OCI-LY7 (cell line): ENCODE data around the gene KRT86. TPM values are rescaled to one million over a fixed set of nuclear protein-coding genes. Genes with fewer than 3 reads are reported as not detected.

ENCODE experiments used
- BruUV-seq: library from RNA; stranded (reverse); fragments of 400-500 nt; replicated peaks from 2 replicates; lab custom pipeline; 2021; lab: Mats Ljungman, UMichigan
- CTCF ChIA-PET: fragments of 300-600 bp; sonication (Branson Sonifier 250); formaldehyde crosslinking; loops from one replicate; lab custom pipeline; 2022; ENCODE audit warnings: antibody characterized with exemption; ENCODE audit not compliant: unreplicated experiment; lab: Charles Lee
- POLR2A ChIA-PET: fragments of 300-600 bp; sonication (Branson Sonifier 250); formaldehyde crosslinking; loops from one replicate; lab custom pipeline; 2022; ENCODE audit warnings: antibody characterized with exemption; lab: Charles Lee
- DNase-seq: peaks from one replicate; pipeline ENCODE4 v3.0.0-alpha.2; 2015; ENCODE audit warnings: low spot score
- H2AFZ ChIP-seq: fragments of 200-600 bp; sonication (generic), shearing (Covaris generic); 2 replicates; pipeline ENCODE4 v1.6.1; 2014; ENCODE audit warnings: mild to moderate bottlenecking, antibody characterized with exemption, low read length, moderate library complexity
- H3K27ac ChIP-seq: fragments of 200-600 bp; sonication (generic); 2 replicates; pipeline ENCODE4 v1.5.1; 2014; ENCODE audit warnings: mixed run types, low read depth, mild to moderate bottlenecking, moderate library complexity, low read length, inconsistent platforms; ENCODE audit not compliant: poor library complexity, severe bottlenecking
- H3K36me3 ChIP-seq: fragments of 200-600 bp; sonication (generic); 2 replicates; pipeline ENCODE4 v1.6.1; 2014; ENCODE audit warnings: mild to moderate bottlenecking, antibody characterized with exemption, low read length, moderate library complexity, mixed read lengths; ENCODE audit not compliant: insufficient read depth
- H3K4me1 ChIP-seq: fragments of 200-600 bp; sonication (generic); 2 replicates; pipeline ENCODE4 v1.5.1; 2014; ENCODE audit warnings: mild to moderate bottlenecking, low read length; ENCODE audit not compliant: insufficient read depth, poor library complexity, severe bottlenecking
- H3K4me2 ChIP-seq: fragments of 200-600 bp; sonication (generic); 2 replicates; pipeline ENCODE4 v1.6.1; 2014; ENCODE audit warnings: mild to moderate bottlenecking, low read length
- H3K4me3 ChIP-seq: fragments of 200-600 bp; sonication (generic); 2 replicates; pipeline ENCODE4 v1.5.1; 2014; ENCODE audit warnings: mild to moderate bottlenecking, low read depth, low read length; ENCODE audit not compliant: poor library complexity, severe bottlenecking
- H3K79me2 ChIP-seq: fragments of 200-600 bp; sonication (generic); 2 replicates; pipeline ENCODE4 v1.6.1; 2016; ENCODE audit warnings: low read depth, mild to moderate bottlenecking, low read length, moderate library complexity, mixed read lengths; ENCODE audit not compliant: insufficient read depth
- H3K9me2 ChIP-seq: fragments of 200-600 bp; sonication (generic); 2 replicates; pipeline ENCODE4 v1.6.1; 2016; ENCODE audit warnings: mild to moderate bottlenecking, low read length, mixed read lengths; ENCODE audit not compliant: insufficient read depth
- H3K9me3 ChIP-seq: fragments of 200-600 bp; sonication (generic); 2 replicates; pipeline ENCODE4 v1.6.1; 2014; ENCODE audit warnings: mild to moderate bottlenecking, mixed run types, low read length, mixed read lengths
- H4K20me1 ChIP-seq: fragments of 200-600 bp; sonication (generic); 2 replicates; pipeline ENCODE4 v1.6.1; 2014; ENCODE audit warnings: mild to moderate bottlenecking, antibody characterized with exemption, low read length, moderate library complexity, mixed read lengths; ENCODE audit not compliant: insufficient read depth
- CTCF ChIP-seq: fragments of 200-600 bp; sonication (generic); conservative IDR thresholded peaks from 2 replicates; pipeline ENCODE4 v1.5.1; 2014; ENCODE audit warnings: mild to moderate bottlenecking, antibody characterized with exemption, low read length, moderate library complexity, mixed read lengths
- EZH2phosphoT487 ChIP-seq: fragments of 200-600 bp; sonication (generic); IDR thresholded peaks from 2 replicates; pipeline ENCODE4 v1.6.1; 2018; ENCODE audit warnings: low read depth, borderline replicate concordance, mild to moderate bottlenecking, mixed run types, antibody characterized with exemption, low read length, moderate library complexity, mixed read lengths
- intact Hi-C: fragments of 100-400 bp; cut with micrococcal nuclease; formaldehyde crosslinking; loops from one replicate; pipeline ENCODE4 v1.10.0; 2022; ENCODE audit not compliant: unreplicated experiment
- total RNA-seq, 2 experiments: library from RNA; depleted of rRNA in 1 of 2; stranded (reverse); fragments of >200 nt in 1 of 2; shearing (Covaris generic) in 1 of 2; gene quantifications; 2 replicates each; pipeline ENCODE4 v1.2.3, GENCODE V29; 2014 to 2022

KRT86 gene
- total RNA-seq, 2 experiments from 2014 or later: not detected

GRCh38 chr12:52354200-52354599, 79.8 kb downstream of the KRT86 start:
- intact Hi-C loops: no loop called here
- Histone ChIP-seq H3K4me2 (no peak overlapping the region), H3K27ac (no peak overlapping the region), H3K4me1 (peaks cover 25% of the 10 kb centered on the region), H4K20me1 (no peaks in the 10 kb centered on the region), H3K79me2 (no peaks in the 10 kb centered on the region), H2AFZ (no peak overlapping the region), H3K4me3 (no peak overlapping the region), H3K36me3 (no peaks in the 10 kb centered on the region), H3K9me3 (no peaks in the 10 kb centered on the region), H3K9me2 (no peaks in the 10 kb centered on the region)
- no TSS peak for BruUV-seq
- POLR2A ChIA-PET: interaction anchor here (0.8 kb wide), 1 partner anchor 16 kb away, joined by 3 read pairs; no protein-coding TSS in a partner anchor
- TF ChIP-seq EZH2phosphoT487 (no peak), CTCF (no peak)
- CTCF ChIA-PET: no interaction called here
- no peak for DNase-seq

- Histone ChIP-seq H3K9me3 (no peaks in the 10 kb centered on the region), H3K36me3 (no peaks in the 10 kb centered on the region), H3K79me2 (no peaks in the 10 kb centered on the region), H2AFZ (no peak overlapping the region), H3K4me2 (no peak overlapping the region), H3K4me3 (no peak overlapping the region), H4K20me1 (no peaks in the 10 kb centered on the region), H3K4me1 (peaks cover 34% of the 10 kb centered on the region), H3K27ac (no peak overlapping the region), H3K9me2 (no peaks in the 10 kb centered on the region)
- POLR2A ChIA-PET: interaction anchor here (0.6 kb wide), 1 partner anchor 44 kb away, joined by 3 read pairs; no protein-coding TSS in a partner anchor
- DNase-seq: no peak
- intact Hi-C loops: no loop called here
- no peak for TF ChIP-seq EZH2phosphoT487
- TF ChIP-seq CTCF: no peak
- CTCF ChIA-PET: no interaction called here
- no TSS peak for BruUV-seq
Observed at GRCh38 chr12:52355176-52355575, 80.7 kb downstream of the KRT86 start.

GRCh38 chr12:52356031-52356761, 81.8 kb downstream of the KRT86 start:
- CTCF ChIA-PET: no interaction called here
- Histone ChIP-seq H2AFZ (no peak overlapping the region), H3K9me2 (no peaks in the 10 kb centered on the region), H3K4me3 (no peak overlapping the region), H3K4me2 (no peak overlapping the region), H3K27ac (no peak overlapping the region), H3K36me3 (no peaks in the 10 kb centered on the region), H4K20me1 (no peaks in the 10 kb centered on the region), H3K9me3 (no peaks in the 10 kb centered on the region), H3K79me2 (no peaks in the 10 kb centered on the region), H3K4me1 (peaks cover 39% of the 10 kb centered on the region)
- BruUV-seq: no TSS peak
- intact Hi-C loops: no loop called here
- TF ChIP-seq EZH2phosphoT487 (no peak), CTCF (no peak)
- DNase-seq: no peak
- POLR2A ChIA-PET: no interaction called here
